ENCODE measurements around the gene FYCO1. TPM values are rescaled to one million over a fixed set of nuclear protein-coding genes. Genes with fewer than 3 reads are reported as not detected.

Gene FYCO1
- total and polyA plus RNA-seq, 2 of the 13 experiments (the other 11 are each of a cell fraction or from before 2014, with no cell fraction given): 2.7 to 4.2 TPM

DNA sequence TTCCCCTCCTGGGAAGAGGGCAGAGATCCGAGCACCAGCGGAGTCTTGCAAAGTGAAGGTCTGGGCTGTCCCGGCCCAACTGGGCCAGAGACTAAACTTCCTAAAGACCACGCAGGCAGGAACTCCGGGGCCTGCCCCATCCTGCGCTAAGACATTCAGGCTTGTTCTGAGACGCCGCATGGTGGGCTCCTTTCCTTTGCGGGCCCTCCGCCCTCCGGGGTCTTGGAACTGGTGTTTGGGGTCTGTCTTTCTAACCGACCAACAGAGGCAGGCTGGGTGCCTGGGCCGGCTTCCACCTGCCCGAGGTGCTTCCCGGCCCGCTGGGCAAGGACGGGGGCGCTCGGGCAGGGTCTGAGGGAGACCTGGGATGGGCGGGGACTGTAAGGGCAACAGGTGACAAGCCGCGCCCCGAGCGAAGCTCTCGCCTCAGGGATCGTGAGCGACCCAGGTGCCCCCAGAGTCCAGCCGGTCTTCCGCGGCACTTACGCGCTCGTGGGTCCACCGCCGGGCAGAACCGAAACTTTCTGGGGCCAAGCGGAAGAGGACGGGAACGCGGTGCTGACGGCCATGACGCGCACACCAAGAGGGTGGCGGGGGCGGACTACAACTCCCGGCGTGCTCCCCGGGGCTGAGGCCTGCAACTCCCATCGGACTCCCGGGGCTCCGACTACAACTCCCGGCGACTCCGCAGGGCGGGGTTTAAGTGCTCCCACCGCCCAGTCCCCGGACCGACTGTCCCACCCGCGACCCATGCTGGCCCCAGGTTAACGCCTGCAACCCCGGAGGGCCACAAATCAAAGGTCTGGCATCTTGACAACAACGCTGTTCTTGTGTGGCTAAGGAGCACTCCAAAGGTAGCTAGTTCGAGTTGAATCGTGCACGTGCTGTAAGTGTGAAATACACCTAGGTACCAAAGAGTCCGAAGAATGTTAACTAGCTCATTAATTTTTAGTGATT, at the start of gene FYCO1 (continued):
- TF ChIP-seq ZNF234 (CRISPR knock-in tag; conservative IDR thresholded peaks at IDR 0.05): no peak
- TF ChIP-seq, protein P1, sequence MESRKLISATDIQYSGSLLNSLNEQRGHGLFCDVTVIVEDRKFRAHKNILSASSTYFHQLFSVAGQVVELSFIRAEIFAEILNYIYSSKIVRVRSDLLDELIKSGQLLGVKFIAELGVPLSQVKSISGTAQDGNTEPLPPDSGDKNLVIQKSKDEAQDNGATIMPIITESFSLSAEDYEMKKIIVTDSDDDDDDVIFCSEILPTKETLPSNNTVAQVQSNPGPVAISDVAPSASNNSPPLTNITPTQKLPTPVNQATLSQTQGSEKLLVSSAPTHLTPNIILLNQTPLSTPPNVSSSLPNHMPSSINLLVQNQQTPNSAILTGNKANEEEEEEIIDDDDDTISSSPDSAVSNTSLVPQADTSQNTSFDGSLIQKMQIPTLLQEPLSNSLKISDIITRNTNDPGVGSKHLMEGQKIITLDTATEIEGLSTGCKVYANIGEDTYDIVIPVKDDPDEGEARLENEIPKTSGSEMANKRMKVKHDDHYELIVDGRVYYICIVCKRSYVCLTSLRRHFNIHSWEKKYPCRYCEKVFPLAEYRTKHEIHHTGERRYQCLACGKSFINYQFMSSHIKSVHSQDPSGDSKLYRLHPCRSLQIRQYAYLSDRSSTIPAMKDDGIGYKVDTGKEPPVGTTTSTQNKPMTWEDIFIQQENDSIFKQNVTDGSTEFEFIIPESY (CRISPR knock-in tag; IDR thresholded peaks at IDR 0.05): no peak
- no peak for TF ChIP-seq ZNF577 (CRISPR knock-in tag; IDR thresholded peaks at IDR 0.05; ENCODE audit: borderline replicate concordance, low read depth)
- TF ChIP-seq, protein P2, sequence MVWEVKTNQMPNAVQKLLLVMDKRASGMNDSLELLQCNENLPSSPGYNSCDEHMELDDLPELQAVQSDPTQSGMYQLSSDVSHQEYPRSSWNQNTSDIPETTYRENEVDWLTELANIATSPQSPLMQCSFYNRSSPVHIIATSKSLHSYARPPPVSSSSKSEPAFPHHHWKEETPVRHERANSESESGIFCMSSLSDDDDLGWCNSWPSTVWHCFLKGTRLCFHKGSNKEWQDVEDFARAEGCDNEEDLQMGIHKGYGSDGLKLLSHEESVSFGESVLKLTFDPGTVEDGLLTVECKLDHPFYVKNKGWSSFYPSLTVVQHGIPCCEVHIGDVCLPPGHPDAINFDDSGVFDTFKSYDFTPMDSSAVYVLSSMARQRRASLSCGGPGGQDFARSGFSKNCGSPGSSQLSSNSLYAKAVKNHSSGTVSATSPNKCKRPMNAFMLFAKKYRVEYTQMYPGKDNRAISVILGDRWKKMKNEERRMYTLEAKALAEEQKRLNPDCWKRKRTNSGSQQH (CRISPR knock-in tag; IDR thresholded peaks at IDR 0.05; ENCODE audit: low read depth): no peak
- peak; percentile 80; the same call in 1 of the 2 replicates for TF ChIP-seq KDM2A (CRISPR knock-in tag; IDR thresholded peaks at IDR 0.05; ENCODE audit: borderline replicate concordance, low read depth)
- TF ChIP-seq ZFP41 (CRISPR knock-in tag; IDR thresholded peaks at IDR 0.05; ENCODE audit: borderline replicate concordance): no peak
- no peak for TF ChIP-seq NR2F6 (IDR thresholded peaks at IDR 0.05)
- no peak for TF ChIP-seq NR2F6 (CRISPR knock-in tag; IDR thresholded peaks at IDR 0.05)
- TF ChIP-seq ZFAT (CRISPR knock-in tag; conservative IDR thresholded peaks at IDR 0.05): no peak
- TF ChIP-seq, protein P3, sequence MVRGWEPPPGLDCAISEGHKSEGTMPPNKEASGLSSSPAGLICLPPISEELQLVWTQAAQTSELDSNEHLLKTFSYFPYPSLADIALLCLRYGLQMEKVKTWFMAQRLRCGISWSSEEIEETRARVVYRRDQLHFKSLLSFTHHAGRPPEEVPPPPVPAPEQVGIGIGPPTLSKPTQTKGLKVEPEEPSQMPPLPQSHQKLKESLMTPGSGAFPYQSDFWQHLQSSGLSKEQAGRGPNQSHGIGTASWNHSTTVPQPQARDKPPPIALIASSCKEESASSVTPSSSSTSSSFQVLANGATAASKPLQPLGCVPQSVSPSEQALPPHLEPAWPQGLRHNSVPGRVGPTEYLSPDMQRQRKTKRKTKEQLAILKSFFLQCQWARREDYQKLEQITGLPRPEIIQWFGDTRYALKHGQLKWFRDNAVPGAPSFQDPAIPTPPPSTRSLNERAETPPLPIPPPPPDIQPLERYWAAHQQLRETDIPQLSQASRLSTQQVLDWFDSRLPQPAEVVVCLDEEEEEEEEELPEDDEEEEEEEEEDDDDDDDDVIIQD (CRISPR knock-in tag; IDR thresholded peaks at IDR 0.05; ENCODE audit: low read depth): no peak
- peak; percentile 90 for TF ChIP-seq HCFC1 (IDR thresholded peaks at IDR 0.05; ENCODE audit: low read depth, low read length)
- TF ChIP-seq ZNF317 (CRISPR knock-in tag; IDR thresholded peaks at IDR 0.05): peak; percentile 69
- TF ChIP-seq CHD2 (IDR thresholded peaks at IDR 0.05; ENCODE audit: low read depth, low read length): no peak
- no peak for TF ChIP-seq TEAD2 (CRISPR knock-in tag; IDR thresholded peaks at IDR 0.05)
- no peak; the same call in 1 of the 2 replicates for TF ChIP-seq ZNF773 (CRISPR knock-in tag; IDR thresholded peaks at IDR 0.05; ENCODE audit: borderline replicate concordance)
- TF ChIP-seq AGO1 (IDR thresholded peaks at IDR 0.05; ENCODE audit: low read depth, low read length, poor library complexity, severe bottlenecking): no peak
- TF ChIP-seq RBFOX2 (IDR thresholded peaks at IDR 0.05; ENCODE audit: low read depth, low read length): peak; percentile 90
- TF ChIP-seq ZNF451 (CRISPR knock-in tag; IDR thresholded peaks at IDR 0.05): no peak
- no peak for TF ChIP-seq RAD51 (IDR thresholded peaks at IDR 0.05; ENCODE audit: borderline replicate concordance)
- TF ChIP-seq, protein P4, sequence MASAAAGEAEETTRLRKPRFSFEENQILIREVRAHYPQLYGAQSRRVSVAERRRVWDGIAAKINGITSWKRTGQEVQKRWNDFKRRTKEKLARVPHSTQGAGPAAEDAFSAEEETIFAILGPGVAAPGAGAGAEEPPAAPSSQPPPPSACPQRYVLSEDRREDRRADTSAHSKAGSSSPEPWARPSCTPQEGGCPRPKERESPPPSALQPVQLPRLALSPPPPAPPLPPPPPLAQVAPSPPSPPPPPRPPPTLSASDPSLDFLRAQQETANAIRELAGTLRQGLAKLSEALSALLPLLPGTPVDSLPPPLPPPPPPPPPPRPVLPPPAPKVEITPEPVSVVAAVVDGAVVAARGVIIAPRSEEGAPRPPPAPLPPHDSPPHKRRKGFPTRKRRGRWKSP (CRISPR knock-in tag; IDR thresholded peaks at IDR 0.05): peak; percentile 73
- TF ChIP-seq ZNF367 (CRISPR knock-in tag; IDR thresholded peaks at IDR 0.05; ENCODE audit: borderline replicate concordance): no peak
- peak; percentile 95 for TF ChIP-seq ZNF441 (CRISPR knock-in tag; IDR thresholded peaks at IDR 0.05; ENCODE audit: borderline replicate concordance)
- peak; percentile 24; the same call in 1 of the 2 replicates for TF ChIP-seq NFATC3 (CRISPR knock-in tag; IDR thresholded peaks at IDR 0.05)

All from HepG2 (cell line).